ENCODE results near the gene EFTUD2. TPM values are rescaled to one million over a fixed set of nuclear protein-coding genes. Genes with fewer than 3 reads are reported as not detected.

Gene EFTUD2
- total and polyA plus RNA-seq, 2 of the 13 experiments (the other 11 are each of a cell fraction or from before 2014, with no cell fraction given): 111 to 137 TPM

- Histone ChIP-seq H3K9me3 (ENCODE audit: low read length) (no peaks in the 10 kb centered on the region), H3K4me1 (ENCODE audit: insufficient read depth, low read length) (peaks cover 50% of the 10 kb centered on the region), H2AFZ (ENCODE audit: low read length) (no peak overlapping the region), H4K20me1 (ENCODE audit: insufficient read depth, low read length) (no peaks in the 10 kb centered on the region), H3K9ac (ENCODE audit: insufficient read depth, low read depth, low read length) (no peak overlapping the region), H3K27ac (ENCODE audit: extremely low read length, insufficient read depth, low read length) (no peak overlapping the region), H3K4me2 (ENCODE audit: low read depth, low read length) (no peak overlapping the region), H3K79me2 (ENCODE audit: insufficient read depth, low read length) (peaks cover 57% of the 10 kb centered on the region), H3K36me3 (replicated peaks in 1 of 2; ENCODE audit: control insufficient read depth in 1 of 2, insufficient read depth in 2 of 2, low read length in 2 of 2) (peaks cover 5 to 17% of the 10 kb centered on the region in 2 experiments), H3K4me3 (replicated peaks in 1 of 3; ENCODE audit: insufficient read depth in 1 of 3, low read depth in 2 of 3, low read length in 3 of 3) (no peak overlapping the region), H3K27me3 (ENCODE audit: control insufficient read depth in 1 of 2, insufficient read depth in 2 of 2, low read length in 2 of 2) (no peaks in the 10 kb centered on the region)
- intact Hi-C loops (cut with micrococcal nuclease; ENCODE audit: unreplicated experiment): no loop called here
- no TSS peak for BruUV-seq (replicated peaks)
- ChIA-PET POLR2A (no interaction called here), CTCF (ENCODE audit: low intra/inter-chr PET ratio, low total read pairs) (no interaction called here)
- FAIRE-seq: no peak
- no peak for DNase-seq (ENCODE audit: low spot score)
- peak; percentile 55; a peak in 3 of 4 replicates for TF ChIP-seq MAFK (conservative IDR thresholded peaks at IDR 0.05 in 1 of 2, IDR thresholded peaks at IDR 0.05 in 1 of 2; ENCODE audit: low read length in 2 of 2)
- TF ChIP-seq REPIN1 (CRISPR knock-in tag; IDR thresholded peaks at IDR 0.05; ENCODE audit: borderline replicate concordance, low read depth): no peak
- TF ChIP-seq ZSCAN22 (CRISPR knock-in tag; IDR thresholded peaks at IDR 0.05): no peak
- no peak for TF ChIP-seq ONECUT2 (CRISPR knock-in tag; IDR thresholded peaks at IDR 0.05)
- no peak for TF ChIP-seq RBAK (CRISPR knock-in tag; IDR thresholded peaks at IDR 0.05)
- ATAC-seq: no peak
- in situ Hi-C loops (cut with HindIII; ENCODE audit: extremely low pct_ligation_motif_present, low pct_unique_long_range_greater_than_20kb): no loop called here
- 96% methylated on average over 1 of the region's 1 CpG for WGBS (ENCODE audit: low lambda C conversion rate)
These were observed 41.5 kb upstream of the EFTUD2 start for GRCh38 chr17:44940768-44941167.

- Histone ChIP-seq H3K36me3 (replicated peaks in 1 of 2; ENCODE audit: control insufficient read depth in 1 of 2, insufficient read depth in 2 of 2, low read length in 2 of 2) (peaks cover 9 to 21% of the 10 kb centered on the region in 2 experiments), H3K4me3 (replicated peaks in 1 of 3; ENCODE audit: insufficient read depth in 1 of 3, low read depth in 2 of 3, low read length in 3 of 3) (no peak overlapping the region), H3K9me3 (ENCODE audit: low read length) (no peaks in the 10 kb centered on the region), H3K27ac (ENCODE audit: extremely low read length, insufficient read depth, low read length) (peak overlapping the region; percentile 9), H3K4me1 (ENCODE audit: insufficient read depth, low read length) (peaks cover 45% of the 10 kb centered on the region), H3K27me3 (ENCODE audit: control insufficient read depth in 1 of 2, insufficient read depth in 2 of 2, low read length in 2 of 2) (no peaks in the 10 kb centered on the region), H3K4me2 (ENCODE audit: low read depth, low read length) (no peak overlapping the region), H2AFZ (ENCODE audit: low read length) (no peak overlapping the region), H4K20me1 (ENCODE audit: insufficient read depth, low read length) (no peaks in the 10 kb centered on the region), H3K9ac (ENCODE audit: insufficient read depth, low read depth, low read length) (no peak overlapping the region), H3K79me2 (ENCODE audit: insufficient read depth, low read length) (peaks cover 53% of the 10 kb centered on the region)
- ATAC-seq (no peak; the same call in 2 of the 3 replicates), DNase-seq (ENCODE audit: low spot score) (peak; percentile 69), FAIRE-seq (no peak)
- WGBS (ENCODE audit: low lambda C conversion rate): 68% methylated on average over 4 of the region's 4 CpGs
- ChIA-PET CTCF (ENCODE audit: low intra/inter-chr PET ratio, low total read pairs) (no interaction called here), POLR2A (no interaction called here)
- intact Hi-C loops (cut with micrococcal nuclease; ENCODE audit: unreplicated experiment) (no loop called here), in situ Hi-C loops (cut with HindIII; ENCODE audit: extremely low pct_ligation_motif_present, low pct_unique_long_range_greater_than_20kb) (no loop called here)
- TF ChIP-seq ZEB1 (IDR thresholded peaks at IDR 0.05; ENCODE audit: insufficient replicate concordance, low read depth) (peak; percentile 41), PHB2 (IDR thresholded peaks at IDR 0.05; ENCODE audit: partially characterized antibody) (no peak), PLRG1 (conservative IDR thresholded peaks at IDR 0.05) (no peak), NFE2L2 (IDR thresholded peaks at IDR 0.05; ENCODE audit: low read length) (peak; percentile 29; the same call in 1 of the 2 replicates), TEAD3 (CRISPR knock-in tag; optimal IDR thresholded peaks at IDR 0.05; ENCODE audit: borderline replicate concordance) (peak; percentile 84), HNF4G (IDR thresholded peaks at IDR 0.05; ENCODE audit: borderline replicate concordance, low read depth, low read length) (no peak), HNF4G (CRISPR knock-in tag; IDR thresholded peaks at IDR 0.05; ENCODE audit: borderline replicate concordance, low read depth) (no peak), ERF (CRISPR knock-in tag; IDR thresholded peaks at IDR 0.05) (no peak)
- BruUV-seq (replicated peaks): no TSS peak
These were observed 41.1 kb upstream of the EFTUD2 start for GRCh38 chr17:44940317-44940716.
